AG09309 (cell line): Measurements from ENCODE around the gene MORC3.

Source experiments
- DNase-seq: peaks from one replicate; pipeline ENCODE4 v3.0.0-alpha.2; 2010; ENCODE audit warnings: low read depth
- H3K4me3 ChIP-seq: 2 replicates; pipeline ENCODE4 v1.5.1; 2011; ENCODE audit warnings: mild to moderate bottlenecking, low read depth, low read length, moderate library complexity; ENCODE audit not compliant: control insufficient read depth
- CTCF ChIP-seq: IDR thresholded peaks from 2 replicates; pipeline ENCODE4 v1.5.1; 2011; ENCODE audit warnings: mild to moderate bottlenecking, low read depth, low read length, inconsistent platforms; ENCODE audit not compliant: insufficient read depth, control insufficient read depth; ENCODE audit errors: missing control alignments

The MORC3 gene

GRCh38 chr21:36422279-36423098, 102.5 kb downstream of the MORC3 start:
- H3K4me3 ChIP-seq, result no peak overlapping the region
- no peak for DNase-seq
- peak; percentile 89 for TF ChIP-seq CTCF

- no peak for TF ChIP-seq CTCF
- no peak for DNase-seq
- H3K4me3 ChIP-seq, result no peak overlapping the region
Measured at GRCh38 chr21:36423771-36424433, 103.9 kb downstream of the MORC3 start.

- no peak overlapping the region for H3K4me3 ChIP-seq
- no peak for DNase-seq
- no peak for TF ChIP-seq CTCF
Measured at GRCh38 chr21:36424592-36424991, 104.6 kb downstream of the MORC3 start.

- no peak overlapping the region for H3K4me3 ChIP-seq
- no peak for TF ChIP-seq CTCF
- no peak for DNase-seq
Measured at GRCh38 chr21:36425286-36425685, 105.3 kb downstream of the MORC3 start.
